Thoracic aorta (tissue), 2 donors: Measurements from ENCODE around the gene CTDSPL. TPM values are rescaled to one million over a fixed set of nuclear protein-coding genes. Genes with fewer than 3 reads are reported as not detected.

Experiments
- ATAC-seq: fragments of 150-250 bp; one replicate; pipeline ENCODE4 v1.8.0; 2017; ENCODE audit warnings: low read depth; ENCODE audit not compliant: insufficient number of reproducible peaks, low FRiP score
- DNase-seq: peaks from one replicate; pipeline ENCODE4 v3.0.0-alpha.2; 2020; ENCODE audit warnings: low spot score
- H3K27ac ChIP-seq, 2 donors: fragments of 200-600 bp; sonication (generic); 1 replicate in 1 of 2; 2 replicates in 1 of 2; pipeline ENCODE4 v1.5.1; 2016; ENCODE audit warnings: mild to moderate bottlenecking in 2 of 2, moderate library complexity in 2 of 2
- H3K27me3 ChIP-seq: fragments of 200-600 bp; sonication (generic); replicated peaks from 2 replicates; pipeline ENCODE4 v1.6.0; 2016; ENCODE audit warnings: mild to moderate bottlenecking; ENCODE audit not compliant: insufficient read depth
- H3K36me3 ChIP-seq: fragments of 200-600 bp; sonication (generic); one replicate; pipeline ENCODE4 v1.5.1; 2016
- H3K4me1 ChIP-seq, 2 donors: fragments of 200-600 bp; sonication (generic); 1 replicate in 1 of 2; 2 replicates in 1 of 2; pipeline versions ENCODE4 v1.5.1 to v1.6.0; 2016; ENCODE audit warnings: low read depth in 2 of 2, mild to moderate bottlenecking in 1 of 2; ENCODE audit not compliant: control insufficient read depth in 1 of 2
- H3K4me3 ChIP-seq: fragments of 200-600 bp; sonication (generic); 2 replicates; pipeline ENCODE4 v1.5.1; 2016; ENCODE audit warnings: mild to moderate bottlenecking
- H3K9me3 ChIP-seq: fragments of 200-600 bp; sonication (generic); 2 replicates; pipeline ENCODE4 v1.5.1; 2016
- CTCF ChIP-seq: fragments of 200-600 bp; sonication (generic); IDR thresholded peaks from one replicate; pipeline ENCODE4 v1.5.1; 2019; ENCODE audit warnings: antibody characterized with exemption
- total RNA-seq, 2 donors: library from RNA; depleted of rRNA; stranded (reverse); fragments of >200 nt; gene quantifications; one replicate each; pipeline versions ENCODE4 v1.1.0 to v1.2.3, GENCODE V29; 2016

CTDSPL gene
- total RNA-seq, 2 donors from 2014 or later, result 55.0 to 59.6 TPM

- DNase-seq (no peak), ATAC-seq (no peak)
- no peak overlapping the region for H3K4me3 ChIP-seq
- no peaks in the 10 kb centered on the region for H3K9me3 ChIP-seq
- no peak overlapping the region for H3K27ac ChIP-seq
- no peaks in the 10 kb centered on the region for H3K27me3 ChIP-seq
- TF ChIP-seq CTCF, result no peak
- H3K36me3 ChIP-seq, result peaks cover 10% of the 10 kb centered on the region
- peaks cover 0 to 32% of the 10 kb centered on the region in 2 donors for H3K4me1 ChIP-seq
Measured at GRCh38 chr3:37853691-37854413, 7.8 kb upstream of the CTDSPL start.

- Histone ChIP-seq H3K9me3 (no peaks in the 10 kb centered on the region), H3K4me3 (no peak overlapping the region), H3K36me3 (peaks cover 6% of the 10 kb centered on the region), H3K27ac (no peak overlapping the region), H3K27me3 (no peaks in the 10 kb centered on the region), H3K4me1 (peaks cover 6 to 46% of the 10 kb centered on the region in 2 donors)
- DNase-seq (peak; percentile 66), ATAC-seq (no peak)
- peak; percentile 96 for TF ChIP-seq CTCF
Measured at GRCh38 chr3:37855363-37855970, 6.2 kb upstream of the CTDSPL start.

GRCh38 chr3:37856381-37856780 is 5.3 kb upstream of the CTDSPL start:
- no peak overlapping the region for H3K4me3 ChIP-seq
- H3K36me3 ChIP-seq, result no peaks in the 10 kb centered on the region
- no peak overlapping the region for H3K27ac ChIP-seq
- no peak for ATAC-seq
- H3K9me3 ChIP-seq, result no peaks in the 10 kb centered on the region
- H3K27me3 ChIP-seq, result no peaks in the 10 kb centered on the region
- no peak for TF ChIP-seq CTCF
- no peak for DNase-seq
- H3K4me1 ChIP-seq, result peaks cover 6 to 50% of the 10 kb centered on the region in 2 donors

GRCh38 chr3:37858742-37859141 is 2.9 kb upstream of the CTDSPL start:
- H3K9me3 ChIP-seq, result no peaks in the 10 kb centered on the region
- no peaks in the 10 kb centered on the region for H3K27me3 ChIP-seq
- H3K4me3 ChIP-seq, result no peak overlapping the region
- ATAC-seq (no peak), DNase-seq (no peak)
- no peak for TF ChIP-seq CTCF
- no peaks in the 10 kb centered on the region for H3K36me3 ChIP-seq
- peaks cover 10 to 53% of the 10 kb centered on the region in 2 donors for H3K4me1 ChIP-seq
- H3K27ac ChIP-seq, result no peak overlapping the region

GRCh38 chr3:37859354-37859753 is 2.3 kb upstream of the CTDSPL start:
- Histone ChIP-seq H3K4me1 (peaks cover 16 to 59% of the 10 kb centered on the region in 2 donors), H3K27me3 (no peaks in the 10 kb centered on the region), H3K4me3 (no peak overlapping the region), H3K9me3 (no peaks in the 10 kb centered on the region), H3K27ac (peak overlapping the region; percentile 79 to 90), H3K36me3 (no peaks in the 10 kb centered on the region)
- ATAC-seq (no peak), DNase-seq (no peak)
- no peak for TF ChIP-seq CTCF
